Mucosa of descending colon (tissue), 3 donors: ENCODE results near the gene SCUBE1. TPM values are rescaled to one million over a fixed set of nuclear protein-coding genes. Genes with fewer than 3 reads are reported as not detected.

Source experiments
- ATAC-seq: fragments of 200-7000 bp; cut with Tn5 transposase; one replicate; pipeline ENCODE4 v1.9.1; 2020; ENCODE audit warnings: mild to moderate bottlenecking, moderate library complexity
- DNase-seq, 3 donors: peaks; one replicate each; pipeline ENCODE4 v3.0.0-alpha.2; 2020
- H3K36me3 ChIP-seq: fragments of 200-600 bp; one replicate; pipeline ENCODE4 v1.8.0; 2021; ENCODE audit warnings: low read depth, mild to moderate bottlenecking
- H3K4me1 ChIP-seq: fragments of 200-600 bp; one replicate; pipeline ENCODE4 v1.8.0; 2021; ENCODE audit warnings: low read depth, mild to moderate bottlenecking
- H3K4me3 ChIP-seq: fragments of 200-600 bp; one replicate; pipeline ENCODE4 v1.8.0; 2021; ENCODE audit warnings: mild to moderate bottlenecking
- H3K9me3 ChIP-seq: fragments of 200-600 bp; one replicate; pipeline ENCODE4 v1.8.0; 2021; ENCODE audit warnings: mild to moderate bottlenecking
- intact Hi-C, 2 donors: fragments of 100-400 bp; cut with DNase I in 1 of 2; cut with micrococcal nuclease in 1 of 2; formaldehyde crosslinking; loops; one replicate each; pipeline versions ENCODE4 v1.11.0 to v1.11.1; 2022; cut with DNase I, micrococcal nuclease
- total RNA-seq, 3 donors: library from RNA; stranded (reverse); fragmentation: NEBNext Ultra II Directional in 2 of 3; extraction: Animal tissue kit (Norgen Biotek cat#: 25700) in 2 of 3; gene quantifications; one replicate each; pipeline versions ENCODE4 v1.2.1 to v1.2.4, GENCODE V29; 2021 to 2023
- TF ChIP-seq, protein P1 (sequence below): fragments of 200-600 bp; IDR thresholded peaks from one replicate; pipeline ENCODE4 v1.8.0; 2022; ENCODE audit warnings: antibody characterized with exemption, mild to moderate bottlenecking
- donor health status: DM: no; HTN: no; CAD: no; lungs with moderate emphysema.
- donor health status: DM: no; HTN: no; CAD: no.
- donor health status: DM: no; HTN: yes; CAD: no.

SCUBE1 gene
- total RNA-seq, 3 donors from 2014 or later: 3.8 to 20.9 (median 4.7) TPM

DNA sequence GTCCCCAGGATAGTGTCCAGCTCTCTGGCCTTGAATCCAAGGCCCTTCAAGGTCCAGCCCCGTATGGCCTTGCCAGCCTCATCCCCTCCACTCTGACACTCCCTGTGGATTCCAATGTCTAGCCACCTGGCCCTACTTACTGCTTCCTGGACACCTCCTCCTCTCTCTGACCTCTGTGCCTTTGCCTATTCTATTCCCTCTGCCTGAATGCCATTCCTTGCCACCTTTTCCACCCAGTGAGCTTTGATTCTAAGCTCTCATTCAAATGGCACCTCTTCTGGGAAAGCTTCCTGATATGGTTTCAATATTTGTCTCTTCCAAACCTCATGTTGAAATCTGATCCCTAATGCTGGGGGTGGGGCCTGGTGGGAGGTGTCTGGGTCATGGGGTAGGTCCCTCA, 124.4 kb downstream of the SCUBE1 start:
- no peaks in the 10 kb centered on the region for H3K9me3 ChIP-seq
- DNase-seq (no peak), ATAC-seq (no peak)
- TF ChIP-seq, protein P1, sequence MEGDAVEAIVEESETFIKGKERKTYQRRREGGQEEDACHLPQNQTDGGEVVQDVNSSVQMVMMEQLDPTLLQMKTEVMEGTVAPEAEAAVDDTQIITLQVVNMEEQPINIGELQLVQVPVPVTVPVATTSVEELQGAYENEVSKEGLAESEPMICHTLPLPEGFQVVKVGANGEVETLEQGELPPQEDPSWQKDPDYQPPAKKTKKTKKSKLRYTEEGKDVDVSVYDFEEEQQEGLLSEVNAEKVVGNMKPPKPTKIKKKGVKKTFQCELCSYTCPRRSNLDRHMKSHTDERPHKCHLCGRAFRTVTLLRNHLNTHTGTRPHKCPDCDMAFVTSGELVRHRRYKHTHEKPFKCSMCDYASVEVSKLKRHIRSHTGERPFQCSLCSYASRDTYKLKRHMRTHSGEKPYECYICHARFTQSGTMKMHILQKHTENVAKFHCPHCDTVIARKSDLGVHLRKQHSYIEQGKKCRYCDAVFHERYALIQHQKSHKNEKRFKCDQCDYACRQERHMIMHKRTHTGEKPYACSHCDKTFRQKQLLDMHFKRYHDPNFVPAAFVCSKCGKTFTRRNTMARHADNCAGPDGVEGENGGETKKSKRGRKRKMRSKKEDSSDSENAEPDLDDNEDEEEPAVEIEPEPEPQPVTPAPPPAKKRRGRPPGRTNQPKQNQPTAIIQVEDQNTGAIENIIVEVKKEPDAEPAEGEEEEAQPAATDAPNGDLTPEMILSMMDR: no peak
- H3K36me3 ChIP-seq: no peaks in the 10 kb centered on the region
- intact Hi-C loops: no loop called here
- H3K4me3 ChIP-seq: no peak overlapping the region
- no peaks in the 10 kb centered on the region for H3K4me1 ChIP-seq

DNA sequence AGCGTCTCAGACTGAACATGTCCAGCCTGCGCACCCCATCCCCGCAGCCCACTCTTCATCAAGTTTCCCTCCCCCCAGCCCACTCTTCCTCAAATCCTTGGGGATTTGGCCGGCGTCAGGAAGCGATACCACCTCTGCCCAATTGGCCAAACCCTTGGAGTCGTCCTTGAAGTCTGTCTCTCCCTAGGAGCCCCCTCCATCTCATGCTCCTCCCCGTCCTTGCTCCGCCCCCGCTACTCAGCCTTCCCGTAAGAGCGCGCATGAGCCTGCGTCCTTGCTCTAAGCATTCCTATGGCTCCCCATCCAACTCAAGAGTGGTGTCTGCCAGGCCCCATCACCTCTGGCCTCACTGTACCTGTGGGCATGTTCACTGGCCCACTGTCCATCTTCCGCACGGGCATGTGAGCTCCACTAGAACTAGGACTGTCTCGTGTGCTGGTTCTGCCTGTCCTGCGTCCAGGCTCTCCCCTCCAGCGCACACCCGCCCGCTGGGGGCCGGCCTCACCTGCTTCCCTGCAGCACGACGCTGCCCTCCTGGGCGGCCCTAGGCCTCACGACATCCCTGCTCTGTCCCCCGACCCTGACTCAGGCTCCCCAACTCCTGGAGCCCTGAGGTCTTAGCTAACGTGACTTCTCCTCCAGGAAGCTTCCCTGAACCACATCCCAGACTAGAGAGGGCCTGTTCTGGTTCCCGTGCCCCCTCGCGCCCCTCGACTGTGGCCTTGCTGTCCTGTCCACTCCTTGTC, 125.7 kb downstream of the SCUBE1 start:
- DNase-seq (no peak), ATAC-seq (no peak)
- no peak overlapping the region for H3K4me3 ChIP-seq
- no peaks in the 10 kb centered on the region for H3K4me1 ChIP-seq
- H3K9me3 ChIP-seq: no peaks in the 10 kb centered on the region
- intact Hi-C loops: no loop called here
- TF ChIP-seq, protein P1: no peak
- H3K36me3 ChIP-seq: no peaks in the 10 kb centered on the region

DNA sequence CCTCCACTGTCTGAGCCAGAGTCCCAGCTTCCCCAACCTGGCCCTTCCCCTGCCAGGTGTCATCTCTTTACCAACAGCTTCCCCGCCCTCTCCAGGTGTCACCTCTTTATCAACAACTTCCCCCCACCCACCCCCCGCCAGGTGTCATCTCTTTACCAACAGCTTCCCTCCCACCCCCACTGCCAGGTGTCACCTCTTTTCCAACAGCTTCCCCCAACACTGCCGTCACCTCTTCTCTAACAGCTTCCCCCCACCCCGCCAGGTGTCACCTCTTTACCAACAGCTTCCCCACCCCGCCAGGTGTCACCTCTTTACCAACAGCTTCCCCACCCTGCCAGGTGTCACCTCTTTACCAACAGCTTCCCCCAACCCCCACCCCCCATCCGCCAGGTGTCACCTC, 126.4 kb downstream of the SCUBE1 start:
- TF ChIP-seq, protein P1: no peak
- intact Hi-C loops: no loop called here
- Histone ChIP-seq H3K4me3 (no peak overlapping the region), H3K4me1 (no peaks in the 10 kb centered on the region), H3K36me3 (no peaks in the 10 kb centered on the region), H3K9me3 (no peaks in the 10 kb centered on the region)
- DNase-seq (no peak), ATAC-seq (no peak)

- H3K4me3 ChIP-seq: no peak overlapping the region
- H3K36me3 ChIP-seq: no peaks in the 10 kb centered on the region
- ATAC-seq: no peak
- DNase-seq: peak in 1 of 3 donors; percentile 29
- intact Hi-C loops: no loop called here
- no peaks in the 10 kb centered on the region for H3K9me3 ChIP-seq
- TF ChIP-seq, protein P1: no peak
- no peaks in the 10 kb centered on the region for H3K4me1 ChIP-seq
These were observed 129.2 kb downstream of the SCUBE1 start for GRCh38 chr22:43213962-43214361.

- no peaks in the 10 kb centered on the region for H3K36me3 ChIP-seq
- intact Hi-C loops: no loop called here
- DNase-seq (peak in 1 of 3 donors; percentile 19), ATAC-seq (peak; percentile 27)
- TF ChIP-seq, protein P1: no peak
- no peaks in the 10 kb centered on the region for H3K4me1 ChIP-seq
- H3K4me3 ChIP-seq: no peak overlapping the region
- no peaks in the 10 kb centered on the region for H3K9me3 ChIP-seq
These were observed 130.1 kb downstream of the SCUBE1 start for GRCh38 chr22:43213051-43213450.
